Measurements from ENCODE around the gene ACAT1.

Gene ACAT1

GRCh38 chr11:108167624-108168023 is 46.3 kb downstream of the ACAT1 start:
- Histone ChIP-seq H3K27me3 (no peaks in the 10 kb centered on the region), H3K4me2 (peak overlapping the region in 10 of 11 experiments; percentile 16 to 50 (median 36); a peak in 13 of 22 replicates), H3K36me3 (peaks cover 86 to 100% (median 97%) of the 10 kb centered on the region in 11 experiments), H3K4me3 (no peak overlapping the region), H3K9ac (no peak overlapping the region), H3K27ac (peak overlapping the region in 7 of 11 experiments; percentile 17 to 47 (median 32); a peak in 8 of 22 replicates), H3K4me1 (peaks cover 10 to 23% (median 18%) of the 10 kb centered on the region in 10 experiments; a peak in 18 of 20 replicates), H3K9me3 (replicated peaks in 1 of 11) (no peaks in the 10 kb centered on the region), H4K20me1 (no peaks in the 10 kb centered on the region)
- no peak for TF ChIP-seq Cebpa-rat (IDR thresholded peaks at IDR 0.05)

DNA sequence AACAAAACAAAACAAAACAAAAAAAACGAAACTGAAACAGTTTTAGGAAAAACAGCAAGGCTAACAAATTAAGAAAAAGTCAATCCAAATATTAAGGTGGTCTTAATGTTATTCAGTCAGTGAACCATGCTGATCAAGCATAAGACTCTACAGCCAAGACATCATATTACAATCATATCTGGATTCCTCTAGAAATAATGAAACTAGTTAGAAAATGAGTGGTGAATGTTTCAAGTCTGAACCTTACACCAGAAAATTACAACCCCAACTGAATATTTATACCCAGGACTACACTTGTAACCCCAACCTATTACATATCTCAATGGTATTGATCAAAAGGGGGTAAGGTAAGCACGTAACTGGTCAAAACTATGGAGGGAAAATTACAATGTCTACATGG is 48.8 kb downstream of the ACAT1 start:
- peaks cover 87 to 100% (median 97%) of the 10 kb centered on the region in 11 experiments for H3K36me3 ChIP-seq
- no peaks in the 10 kb centered on the region for H3K9me3 ChIP-seq (replicated peaks in 1 of 11)
- H3K4me2 ChIP-seq, result no peak overlapping the region
- H3K4me1 ChIP-seq, result peaks cover 16 to 24% (median 19%) of the 10 kb centered on the region in 10 experiments; a peak in 19 of 20 replicates
- H3K27me3 ChIP-seq, result no peaks in the 10 kb centered on the region
- H3K4me3 ChIP-seq, result no peak overlapping the region
- TF ChIP-seq Cebpa-rat (IDR thresholded peaks at IDR 0.05), result no peak
- no peaks in the 10 kb centered on the region for H4K20me1 ChIP-seq
- H3K9ac ChIP-seq, result no peak overlapping the region
- no peak overlapping the region for H3K27ac ChIP-seq

DNA sequence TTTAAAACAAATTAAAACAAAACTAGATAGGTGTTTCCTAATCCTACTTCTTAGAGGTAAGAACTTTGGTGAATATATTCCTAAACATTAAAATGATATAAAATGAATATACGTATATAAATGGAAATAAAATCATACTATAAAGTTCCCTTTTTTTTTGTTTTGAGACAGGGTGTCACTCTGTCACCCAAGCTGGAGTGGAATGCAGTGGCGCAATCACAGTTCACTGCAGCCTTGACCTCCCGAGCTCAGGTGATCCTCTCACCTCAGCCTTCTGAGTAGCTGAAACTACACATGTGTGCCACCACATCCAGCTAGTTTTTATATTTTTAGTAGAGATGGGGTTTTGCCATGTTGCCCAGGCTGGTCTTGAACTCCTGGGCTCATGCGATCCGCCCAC is 56.2 kb downstream of the ACAT1 start:
- H3K27me3 ChIP-seq, result no peaks in the 10 kb centered on the region
- no peaks in the 10 kb centered on the region for H4K20me1 ChIP-seq
- H3K4me3 ChIP-seq, result no peak overlapping the region
- no peaks in the 10 kb centered on the region for H3K9me3 ChIP-seq (replicated peaks in 1 of 11)
- H3K27ac ChIP-seq, result no peak overlapping the region
- no peak overlapping the region for H3K4me2 ChIP-seq
- H3K36me3 ChIP-seq, result peaks cover 94 to 100% (median 98%) of the 10 kb centered on the region in 11 experiments
- H3K4me1 ChIP-seq, result peaks cover 0 to 13% (median 0%) of the 10 kb centered on the region in 10 experiments; a peak in 4 of 20 replicates
- TF ChIP-seq Cebpa-rat (IDR thresholded peaks at IDR 0.05), result no peak
- H3K9ac ChIP-seq, result no peak overlapping the region

DNA sequence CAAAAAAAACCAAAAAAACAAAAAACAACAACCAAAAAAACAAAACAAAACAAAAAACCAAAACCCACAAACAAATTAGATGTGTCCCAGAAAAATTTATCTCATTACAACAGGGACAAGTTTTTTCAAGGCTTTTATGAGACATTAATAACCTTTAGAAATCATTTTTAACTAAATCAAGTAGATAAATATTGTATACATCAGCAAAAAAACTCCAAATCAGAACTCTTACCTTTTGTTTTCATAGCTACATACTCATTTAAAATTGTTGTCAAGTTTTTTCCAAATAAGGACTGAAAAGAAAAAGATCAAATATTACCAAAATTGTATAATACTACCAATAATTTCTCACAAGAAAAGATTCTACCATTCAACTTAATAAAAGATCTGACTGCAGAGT is 72.4 kb downstream of the ACAT1 start:
- Histone ChIP-seq H3K9ac (no peak overlapping the region), H3K4me2 (no peak overlapping the region), H3K9me3 (replicated peaks in 1 of 11) (0 out of 22 replicates have a peak, but pooled peaks cover 0 to 4% (median 0%) of the 10 kb centered on the region in 11 experiments), H3K4me3 (no peak overlapping the region), H4K20me1 (peaks cover 0 to 8% (median 1%) of the 10 kb centered on the region in 11 experiments; a peak in 7 of 22 replicates), H3K36me3 (peaks cover 87 to 100% (median 94%) of the 10 kb centered on the region in 11 experiments), H3K27ac (no peak overlapping the region), H3K27me3 (no peaks in the 10 kb centered on the region), H3K4me1 (peaks cover 0 to 11% (median 0%) of the 10 kb centered on the region in 10 experiments; a peak in 7 of 20 replicates)
- TF ChIP-seq Cebpa-rat (IDR thresholded peaks at IDR 0.05), result no peak

GRCh38 chr11:108196901-108197300 is 75.5 kb downstream of the ACAT1 start:
- Histone ChIP-seq H3K4me2 (no peak overlapping the region), H3K27me3 (no peaks in the 10 kb centered on the region), H3K4me3 (no peak overlapping the region), H4K20me1 (peaks cover 0 to 36% (median 13%) of the 10 kb centered on the region in 11 experiments; a peak in 9 of 22 replicates), H3K4me1 (peaks cover 0 to 43% (median 16%) of the 10 kb centered on the region in 10 experiments; a peak in 11 of 20 replicates), H3K27ac (no peak overlapping the region), H3K36me3 (peaks cover 67 to 100% (median 91%) of the 10 kb centered on the region in 11 experiments), H3K9me3 (replicated peaks in 1 of 11) (peaks cover 0 to 15% (median 0%) of the 10 kb centered on the region in 11 experiments; a peak in 9 of 22 replicates), H3K9ac (no peak overlapping the region)
- no peak for TF ChIP-seq Cebpa-rat (IDR thresholded peaks at IDR 0.05)
